HG03469 (cell line): Measurements from ENCODE around the gene FRMD4A.
"Not testable (repeated sequence)": the region's sequence is repeated elsewhere in the genome, so short reads cannot be mapped to it uniquely, and the experiment has no call there.

ENCODE experiments used
- ATAC-seq: cut with Tn5 transposase; IDR thresholded peaks from one replicate; pipeline ENCODE4 v1.9.1; 2021; ENCODE audit warnings: mild to moderate bottlenecking, moderate library complexity, moderate number of reproducible peaks; ENCODE audit not compliant: unreplicated experiment

The FRMD4A gene

DNA sequence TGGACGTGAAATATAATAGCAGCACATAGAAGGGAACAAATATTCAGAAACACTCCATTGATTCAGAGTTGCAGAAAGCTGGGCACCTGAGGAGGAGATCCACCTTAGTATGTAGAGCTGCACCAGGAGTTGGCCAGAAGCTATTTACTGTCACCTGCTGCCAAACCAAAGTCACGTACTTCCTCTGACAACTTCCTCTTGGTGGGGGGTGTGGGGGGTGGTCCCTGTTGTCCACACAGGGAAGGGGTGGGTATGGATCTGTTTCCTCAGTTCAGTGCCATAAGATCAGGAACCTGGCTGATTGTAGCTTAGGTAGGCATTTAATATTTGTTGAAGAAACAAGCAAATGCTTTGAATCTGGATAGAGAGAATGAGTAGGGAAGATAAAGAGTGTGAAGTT, 264.6 kb downstream of the FRMD4A start:
- no peak for ATAC-seq

DNA sequence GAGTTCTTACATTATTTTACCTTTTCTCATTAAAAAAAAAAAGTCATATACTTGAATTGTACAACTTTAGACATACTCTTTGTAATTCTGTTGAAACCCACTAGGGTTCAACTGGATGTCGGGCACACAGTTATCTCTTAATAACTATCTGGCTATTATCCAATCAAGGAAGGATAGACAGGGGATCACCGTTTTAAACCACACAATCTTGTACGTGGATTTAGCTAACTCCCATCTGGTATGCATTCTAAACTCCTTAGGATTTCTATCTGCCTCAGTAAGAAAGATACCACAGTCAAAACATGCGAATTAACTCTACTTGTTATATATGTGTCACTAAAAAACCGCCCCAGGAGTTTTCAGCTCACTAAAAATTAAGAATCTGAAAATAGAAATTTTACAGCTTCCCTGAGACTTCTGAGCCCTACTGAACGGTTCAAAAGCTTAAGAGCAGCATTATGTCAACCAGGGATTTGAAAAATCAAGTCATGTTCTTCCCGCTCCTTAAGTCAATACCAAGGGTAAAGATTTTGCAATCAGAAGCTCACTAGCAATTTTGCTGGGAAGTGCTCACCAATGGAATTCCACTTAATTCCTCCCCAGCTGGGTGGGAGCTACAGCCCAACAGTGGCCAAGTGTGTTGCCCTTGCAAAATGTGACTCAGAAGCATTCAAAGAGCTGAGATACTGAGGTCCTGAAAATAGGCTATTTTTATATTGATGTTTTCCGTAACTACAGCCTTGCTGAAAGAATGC, 267.0 kb downstream of the FRMD4A start:
- no peak for ATAC-seq

DNA sequence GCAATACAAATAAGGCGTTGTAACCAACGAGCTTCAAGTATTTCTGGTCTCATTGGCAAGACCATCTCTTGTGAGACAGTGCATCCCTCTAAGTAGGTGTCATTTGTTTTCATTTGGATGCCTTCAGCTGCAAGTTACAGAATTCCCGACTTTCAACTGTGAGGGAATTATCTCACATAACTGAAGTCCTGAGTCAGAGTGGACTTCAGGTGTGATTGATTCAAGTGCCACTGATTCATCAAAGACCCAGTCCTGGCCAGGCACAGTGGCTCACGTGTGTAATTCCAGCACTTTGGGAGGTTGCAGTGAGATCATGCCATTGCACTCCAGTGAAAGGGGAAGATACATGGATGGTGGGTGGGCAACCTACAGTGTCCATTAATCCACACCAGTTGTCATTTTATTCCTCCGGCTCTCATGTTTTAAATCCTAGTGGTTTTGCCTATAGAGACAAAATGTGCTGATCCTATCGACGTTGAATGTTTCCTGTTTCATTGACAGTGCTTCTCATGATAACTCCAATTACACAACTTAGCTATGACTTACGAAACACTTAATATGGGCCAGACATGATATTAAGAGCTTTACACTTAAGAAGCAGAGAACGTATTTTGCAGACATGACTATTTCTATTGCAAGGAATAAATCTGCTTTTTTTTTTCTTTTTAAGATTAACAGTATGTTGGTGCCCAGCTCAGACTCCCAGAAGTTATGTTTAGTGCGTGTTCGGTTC, 268.0 kb downstream of the FRMD4A start:
- no peak for ATAC-seq

DNA sequence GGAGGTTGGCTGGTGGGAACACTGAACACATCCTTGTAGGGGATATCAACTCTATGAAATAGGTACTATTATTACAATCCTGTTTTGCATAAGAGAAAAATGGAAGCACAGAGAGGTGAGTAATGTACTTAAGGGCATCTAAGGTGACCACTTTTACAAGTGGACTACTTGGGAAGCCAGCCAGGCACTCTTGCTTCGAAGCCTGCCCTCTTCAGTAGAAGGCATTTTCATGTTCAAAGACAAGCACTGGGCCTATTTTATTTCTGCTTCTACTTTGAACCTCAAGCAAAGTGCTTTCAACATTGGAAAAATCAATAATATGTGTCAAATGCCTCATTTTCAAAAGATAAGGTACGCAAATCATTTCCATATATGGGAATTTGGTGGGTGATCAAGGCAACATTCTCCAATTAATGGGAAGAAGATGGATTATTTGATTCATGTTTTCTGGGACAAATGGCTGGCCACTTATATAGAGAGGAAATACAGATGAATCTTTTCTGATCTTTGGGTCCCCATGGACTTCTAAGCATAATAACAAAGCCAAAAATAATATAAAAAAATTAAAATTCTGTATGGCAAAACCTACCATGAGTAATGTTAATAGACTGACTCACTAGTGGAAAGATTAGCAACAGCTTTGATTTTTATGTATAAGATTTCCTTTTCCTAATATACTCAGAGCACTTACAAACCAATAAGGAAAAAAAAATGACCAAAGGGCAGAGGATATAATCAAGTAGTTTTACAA, 270.2 kb downstream of the FRMD4A start:
- no peak for ATAC-seq

DNA sequence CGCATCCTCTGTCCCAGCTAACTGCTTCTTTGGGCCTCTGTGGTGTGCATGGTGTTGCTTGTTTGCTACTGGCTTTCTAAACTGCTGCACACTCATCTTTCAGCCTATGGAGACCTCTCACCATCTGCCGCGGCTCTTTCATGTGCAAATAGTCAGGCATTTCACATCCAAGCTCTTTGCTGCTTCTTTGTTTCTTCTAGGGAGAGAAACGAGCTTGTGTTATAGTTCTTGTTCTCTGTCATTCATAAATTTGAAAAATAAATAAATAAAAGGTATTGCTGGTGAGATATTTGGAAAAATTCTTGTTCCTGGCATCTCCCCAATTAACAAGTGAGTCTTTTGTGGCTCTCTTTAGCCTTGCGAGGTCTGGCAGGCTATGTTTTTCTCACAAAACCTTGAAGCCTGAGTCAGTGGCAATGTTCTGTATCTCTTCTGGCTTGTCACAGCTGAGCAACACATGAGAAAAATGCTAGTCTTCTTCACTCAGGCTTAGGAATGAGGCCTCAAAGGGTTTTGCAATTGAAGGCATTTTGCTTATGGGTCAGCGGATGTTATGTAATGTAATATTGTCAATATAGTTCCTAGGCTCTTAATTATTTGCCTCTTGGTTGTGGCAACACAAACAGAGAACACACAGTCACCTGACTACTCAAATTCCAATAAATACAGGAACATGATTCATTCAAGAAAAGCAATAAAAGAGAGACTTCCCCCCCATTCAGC, 274.0 kb downstream of the FRMD4A start:
- ATAC-seq, result no peak

DNA sequence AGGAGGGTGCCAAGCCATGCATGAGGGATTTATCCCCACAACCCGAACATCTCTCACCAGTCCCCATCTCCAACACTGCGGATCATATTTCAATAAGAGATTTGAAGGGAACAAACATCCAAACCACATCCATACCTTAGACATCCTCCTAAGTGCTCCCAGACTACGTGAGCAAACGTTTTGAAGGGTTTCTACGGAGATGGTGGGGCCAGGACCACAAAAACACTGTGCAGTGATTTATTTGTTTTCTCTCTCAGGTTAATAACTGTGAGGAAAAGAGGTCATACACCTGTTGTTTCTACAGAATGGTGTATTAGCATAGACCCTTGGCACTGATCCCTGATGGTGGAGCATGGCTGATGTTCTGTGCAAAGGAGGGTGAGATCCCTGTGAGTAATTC, 277.8 kb downstream of the FRMD4A start:
- ATAC-seq, result no peak

DNA sequence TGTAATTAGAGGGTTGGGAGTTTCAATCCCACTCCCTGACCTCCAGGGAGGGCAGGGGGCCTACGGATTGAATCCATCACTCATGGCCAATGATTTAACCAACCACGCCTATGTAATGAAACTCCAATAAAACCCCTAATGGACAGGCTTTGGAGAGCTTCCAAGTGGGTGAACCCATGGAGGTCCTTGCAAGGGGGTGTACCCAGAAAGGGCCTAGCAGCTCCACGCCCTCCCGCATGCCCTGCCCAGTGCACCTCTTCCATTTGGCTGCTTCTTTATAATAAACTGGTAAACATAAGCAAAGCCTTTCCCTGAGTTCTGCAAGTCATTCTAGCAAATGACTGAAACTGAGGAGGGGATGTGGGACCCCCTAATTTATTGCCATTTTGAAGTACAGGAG, 280.1 kb downstream of the FRMD4A start:
- ATAC-seq, result no peak

DNA sequence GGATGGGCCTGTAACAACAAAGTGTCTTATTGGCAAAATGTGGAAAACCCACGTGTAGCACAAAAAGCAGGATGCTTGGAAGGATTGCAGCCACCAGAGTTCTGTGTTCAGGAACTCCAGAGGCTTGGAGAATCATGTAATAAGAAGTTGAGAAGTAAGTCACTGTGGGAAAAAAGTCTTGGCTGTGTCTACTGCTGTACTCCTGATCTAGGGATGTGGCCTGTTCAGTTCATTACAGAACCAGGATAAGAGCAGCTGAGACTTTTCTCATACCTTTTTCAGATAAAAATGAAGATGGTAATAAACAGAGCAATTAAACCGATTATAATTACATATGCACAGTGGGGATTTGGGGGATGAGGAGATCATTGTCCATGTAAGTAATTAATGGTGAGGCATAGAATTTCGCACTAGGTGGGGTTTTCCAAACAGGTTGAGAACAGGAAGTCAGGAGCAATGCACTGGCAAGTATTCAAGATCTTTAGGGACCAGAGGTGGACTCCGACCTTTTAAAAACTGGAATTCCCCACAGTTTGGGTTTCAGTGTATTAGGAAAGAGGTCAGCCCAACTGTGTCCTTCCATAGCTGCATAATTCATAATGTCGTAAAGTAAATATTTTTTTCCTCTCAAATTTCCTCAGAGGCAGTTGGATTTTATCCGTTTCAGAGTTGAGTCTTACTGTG, 281.7 kb downstream of the FRMD4A start:
- no peak for ATAC-seq

DNA sequence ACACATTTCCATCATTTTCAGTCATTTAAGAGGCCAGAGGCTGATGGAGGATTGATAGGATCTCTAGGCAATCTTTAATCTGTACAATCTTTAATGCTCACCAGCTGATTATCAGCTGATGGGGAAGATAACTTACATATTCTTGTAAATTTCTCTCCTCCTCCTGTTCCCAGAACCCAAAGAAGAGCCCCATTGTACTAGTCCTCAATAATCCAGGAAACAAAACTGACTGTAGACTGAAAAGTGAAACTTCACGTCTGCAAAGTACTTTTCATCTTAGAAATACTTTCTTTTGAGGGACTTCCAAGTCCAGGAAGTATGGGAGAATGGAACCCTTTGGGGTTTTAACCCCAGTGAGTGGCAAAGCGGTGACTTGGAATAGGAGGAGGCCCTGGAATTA, 283.3 kb downstream of the FRMD4A start:
- no peak for ATAC-seq

DNA sequence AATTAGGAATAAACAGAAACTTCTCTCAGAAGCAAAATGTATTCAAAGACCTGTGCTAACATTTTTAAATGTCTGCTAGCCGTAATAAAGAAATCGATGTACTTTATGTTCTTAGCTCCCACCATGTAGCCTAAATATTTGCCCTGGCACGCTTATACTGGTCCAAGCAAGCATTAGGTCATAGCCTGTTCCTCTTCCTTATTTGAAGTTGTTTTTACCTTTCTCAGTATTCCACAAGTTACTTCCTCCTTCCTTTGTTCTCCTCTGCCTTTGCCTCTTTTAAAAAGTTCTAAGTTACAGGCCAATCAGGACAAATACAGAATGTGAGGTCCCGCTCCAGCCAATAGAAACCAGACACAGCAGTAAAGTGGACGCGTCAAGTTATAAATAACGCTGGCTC, 288.7 kb downstream of the FRMD4A start:
- not testable (repeated sequence) for ATAC-seq

DNA sequence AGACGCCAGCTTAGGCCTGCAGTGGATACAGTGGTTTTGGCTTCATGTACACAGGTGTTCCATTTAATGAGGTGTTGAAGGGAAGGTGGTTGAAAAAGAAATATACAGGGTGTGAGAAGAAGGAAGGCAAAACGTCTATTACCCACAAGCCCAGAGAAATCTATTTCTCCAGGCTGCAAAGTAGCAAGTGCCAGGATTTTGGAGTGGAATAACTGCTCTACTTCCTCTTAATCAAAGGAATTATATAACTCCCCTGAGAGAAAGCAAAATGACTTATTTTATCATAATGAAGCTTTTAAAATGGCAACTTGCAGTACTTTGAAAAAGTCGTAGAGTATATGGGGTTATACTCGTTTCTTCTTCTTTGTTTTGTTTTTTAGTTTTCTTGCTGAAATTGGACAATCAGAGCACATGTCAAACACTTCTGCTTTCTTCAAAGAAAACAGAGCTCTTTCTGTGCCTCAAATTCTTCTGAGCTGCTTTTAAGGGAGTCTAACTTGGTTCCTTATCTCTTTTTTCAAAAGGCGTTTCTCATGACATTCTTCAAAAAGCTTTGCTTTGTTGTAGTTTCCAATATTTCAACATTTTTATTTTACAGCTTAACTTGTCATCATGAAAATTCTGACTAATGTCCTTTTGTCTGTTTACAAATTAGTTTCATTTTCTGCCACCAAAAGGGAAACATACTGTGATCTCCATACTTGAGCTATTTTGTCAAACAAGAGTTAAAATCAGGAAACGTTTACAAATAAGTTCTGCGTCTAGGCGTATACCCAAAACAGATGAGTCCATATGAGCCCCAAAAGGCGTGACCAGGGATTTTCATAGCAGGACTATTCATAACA, 289.7 kb downstream of the FRMD4A start:
- no peak for ATAC-seq

DNA sequence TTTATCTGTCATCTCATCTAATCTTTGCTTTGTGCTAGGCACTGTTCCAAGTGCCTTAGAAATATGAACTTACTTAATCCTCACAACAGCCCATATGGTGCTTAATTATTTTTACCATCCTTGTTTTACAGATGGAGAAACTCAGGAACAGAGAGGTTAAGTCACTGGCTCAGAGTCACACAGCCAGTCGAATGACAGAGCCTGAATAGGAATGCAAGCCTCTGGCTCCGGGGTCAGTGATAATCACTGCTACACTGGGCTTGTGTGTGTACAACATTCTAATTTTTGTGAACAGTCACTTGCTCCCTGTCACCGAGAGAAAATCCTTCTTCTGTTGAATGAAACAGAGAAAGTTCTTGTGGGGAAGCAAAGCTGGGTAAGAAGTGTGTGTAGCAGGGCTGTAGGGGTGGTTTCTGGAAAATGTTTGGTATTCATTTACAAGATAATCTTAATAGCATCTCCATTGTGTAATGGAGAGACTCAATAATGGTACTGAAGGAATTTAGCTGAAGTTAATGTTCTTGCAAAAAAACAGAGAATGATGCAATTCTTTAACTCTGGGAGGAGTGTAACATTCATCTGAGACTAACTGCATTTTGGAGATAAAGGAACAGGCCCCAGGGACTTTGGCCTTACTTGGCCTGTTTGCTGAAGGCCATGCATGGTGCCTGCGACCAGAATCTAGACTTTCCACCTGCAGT, 290.6 kb downstream of the FRMD4A start:
- ATAC-seq, result no peak

DNA sequence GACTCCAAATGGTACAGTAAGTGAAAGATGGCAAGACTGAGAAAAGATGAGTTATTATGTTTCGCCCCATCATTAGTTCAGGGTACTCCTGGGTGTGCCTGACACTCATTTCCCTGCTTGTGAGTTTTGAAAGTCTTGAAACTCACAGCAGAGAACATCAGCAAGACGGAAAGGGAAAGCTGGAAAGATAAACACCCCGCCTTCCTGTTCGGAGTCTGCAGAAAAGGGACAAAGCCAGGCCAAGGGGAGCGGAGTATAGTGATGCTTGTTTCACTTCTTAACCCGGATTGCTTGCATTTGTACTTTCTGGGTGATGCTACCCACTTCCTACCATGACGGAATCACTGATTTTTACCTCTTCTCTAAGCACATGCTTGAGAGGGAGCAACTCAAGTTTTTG, 294.5 kb downstream of the FRMD4A start:
- no peak for ATAC-seq

DNA sequence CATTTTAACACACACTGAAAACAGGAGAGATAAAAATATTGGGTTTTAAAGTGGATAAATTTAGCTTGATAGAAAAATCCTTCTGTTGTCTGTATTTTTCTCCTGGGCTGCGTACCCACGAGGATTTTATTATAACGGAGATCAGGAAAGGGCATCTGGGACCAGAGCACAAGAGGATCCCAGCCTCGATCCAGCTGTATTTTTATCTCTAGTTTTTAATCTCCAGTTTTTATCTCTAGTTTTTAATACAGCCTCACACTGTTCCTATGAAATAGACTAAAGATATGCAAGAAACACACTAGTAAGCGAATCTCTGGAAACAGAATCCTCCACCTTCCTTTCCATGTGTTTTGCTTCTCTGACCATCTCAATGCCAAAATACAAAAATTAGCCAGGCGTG, 295.2 kb downstream of the FRMD4A start:
- no peak for ATAC-seq

DNA sequence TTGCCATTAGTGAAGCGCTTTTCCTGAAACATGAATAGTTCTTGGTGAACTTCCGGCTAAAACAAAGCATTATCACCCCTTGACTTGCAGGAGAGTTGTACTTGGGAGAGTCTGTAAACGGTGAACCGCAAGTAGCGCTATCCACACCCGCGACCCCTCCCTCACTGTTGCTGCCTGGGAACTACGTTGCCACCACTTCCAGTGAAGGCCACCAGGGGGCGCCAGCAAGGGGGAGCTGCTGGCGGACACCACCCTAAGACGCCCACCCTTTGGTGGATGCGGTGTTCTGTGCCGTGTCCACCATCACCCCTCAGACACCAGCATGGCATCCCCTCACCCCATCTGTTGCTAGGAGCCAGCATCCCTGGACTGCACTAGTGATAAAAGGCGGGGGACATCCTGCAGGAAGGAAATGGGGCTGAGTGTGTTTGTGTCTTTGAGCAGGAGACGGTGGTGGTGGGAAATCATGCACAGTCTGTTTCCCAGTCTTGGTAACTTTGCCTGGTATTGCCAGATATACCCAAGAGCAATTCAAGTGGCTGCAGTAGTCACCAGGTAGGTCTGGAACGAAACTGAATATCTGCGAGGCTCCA, 298.2 kb downstream of the FRMD4A start:
- no peak for ATAC-seq

DNA sequence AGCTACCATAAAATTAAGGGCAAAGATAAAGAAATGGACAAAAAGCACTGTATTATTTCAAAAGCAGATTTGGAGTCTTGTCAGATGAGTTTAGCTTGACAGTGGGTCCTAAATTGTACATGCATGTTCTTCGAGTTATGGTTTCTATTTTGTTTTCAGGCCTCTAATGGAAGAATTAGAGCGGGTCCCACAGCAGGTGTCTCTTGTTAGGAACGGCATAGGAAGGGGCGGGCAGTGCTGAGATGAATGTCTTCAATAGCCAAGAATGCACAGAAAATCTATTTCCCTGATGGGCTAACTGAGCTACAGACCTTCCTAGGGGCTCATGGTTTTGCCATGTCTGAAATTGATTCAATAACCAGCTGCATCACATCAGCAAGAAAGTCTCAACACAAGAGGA, 304.4 kb downstream of the FRMD4A start:
- ATAC-seq, result no peak

DNA sequence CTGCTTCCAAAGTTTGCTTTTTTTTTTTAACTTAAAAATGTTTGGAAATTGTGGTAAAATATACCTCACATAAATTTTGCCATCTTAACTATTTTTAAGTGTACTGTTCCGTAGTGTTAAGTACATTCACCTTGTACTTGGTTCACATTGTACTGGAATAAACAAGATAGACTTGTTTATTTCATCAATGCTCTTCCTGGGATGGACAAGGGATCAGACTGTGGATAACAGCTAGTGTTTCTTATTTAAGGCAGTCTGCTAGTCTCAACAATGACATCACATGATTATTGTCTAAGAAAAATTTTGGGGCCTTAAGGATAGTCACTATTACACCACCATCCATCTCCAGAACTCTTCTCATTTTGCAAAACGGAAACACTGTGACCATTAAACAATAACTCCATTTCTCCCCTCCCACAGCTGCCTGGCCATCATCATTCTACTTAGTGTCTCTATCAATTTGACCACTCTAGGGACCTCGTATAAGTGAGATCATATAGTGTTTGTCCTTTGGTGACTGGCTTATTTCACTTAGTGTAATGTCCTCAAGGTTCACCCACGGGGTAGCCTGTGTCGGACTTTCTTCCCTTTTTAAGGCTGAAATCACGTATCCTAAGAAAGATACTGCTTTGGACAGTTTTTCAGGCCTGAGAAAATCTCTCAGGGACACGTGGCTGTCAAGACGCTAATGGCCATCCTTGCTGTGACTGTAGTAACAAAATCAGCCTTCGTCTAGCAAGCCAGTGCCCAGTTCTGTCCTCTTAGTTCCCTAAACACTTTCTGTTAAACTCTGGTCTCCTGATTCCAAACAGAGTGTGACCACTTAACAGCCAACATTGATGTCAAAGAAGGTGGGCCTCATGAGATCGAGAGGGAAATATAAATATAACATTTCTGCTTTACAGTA, 305.2 kb downstream of the FRMD4A start:
- ATAC-seq, result no peak
